Left forelimb (tissue), 1 donor: Measurements from ENCODE around the gene MRTFA.
"Not testable (repeated sequence)": the region's sequence is repeated elsewhere in the genome, so short reads cannot be mapped to it uniquely, and the experiment has no call there.

ENCODE experiments used
- DNase-seq: peaks from one replicate; pipeline ENCODE4 v3.0.0-alpha.2; 2018; ENCODE audit warnings: low spot score

MRTFA gene

GRCh38 chr22:40395607-40396006 lies 240.9 kb downstream of the MRTFA start:
- DNase-seq: no peak

- DNase-seq: no peak
Observed at GRCh38 chr22:40394607-40395006, 241.9 kb downstream of the MRTFA start.

- no peak for DNase-seq
Observed at GRCh38 chr22:40392618-40393017, 243.9 kb downstream of the MRTFA start.

- DNase-seq: no peak
Observed at GRCh38 chr22:40391417-40391816, 245.1 kb downstream of the MRTFA start.

- no peak for DNase-seq
Observed at GRCh38 chr22:40388231-40388630, 248.3 kb downstream of the MRTFA start.

- no peak for DNase-seq
Observed at GRCh38 chr22:40387746-40388145, 248.8 kb downstream of the MRTFA start.

GRCh38 chr22:40385036-40385782 lies 251.3 kb downstream of the MRTFA start:
- DNase-seq: no peak

- no peak for DNase-seq
Observed at GRCh38 chr22:40383905-40384304, 252.6 kb downstream of the MRTFA start.

GRCh38 chr22:40381461-40381860 lies 255.1 kb downstream of the MRTFA start:
- no peak for DNase-seq

- not testable (repeated sequence) for DNase-seq
Observed at GRCh38 chr22:40378448-40378847, 258.1 kb downstream of the MRTFA start.

- no peak for DNase-seq
Observed at GRCh38 chr22:40377931-40378330, 258.6 kb downstream of the MRTFA start.

GRCh38 chr22:40376149-40376548 lies 260.4 kb downstream of the MRTFA start:
- DNase-seq: no peak

GRCh38 chr22:40374567-40374966 lies 262.0 kb downstream of the MRTFA start:
- no peak for DNase-seq

- no peak for DNase-seq
Observed at GRCh38 chr22:40368836-40369235, 267.7 kb downstream of the MRTFA start.

GRCh38 chr22:40368016-40368415 lies 268.5 kb downstream of the MRTFA start:
- no peak for DNase-seq

GRCh38 chr22:40367342-40367741 lies 269.2 kb downstream of the MRTFA start:
- DNase-seq: no peak

GRCh38 chr22:40366068-40366467 lies 270.5 kb downstream of the MRTFA start:
- DNase-seq: no peak

- DNase-seq: no peak
Observed at GRCh38 chr22:40364431-40364830, 272.1 kb downstream of the MRTFA start.

- DNase-seq: no peak
Observed at GRCh38 chr22:40363059-40363458, 273.5 kb downstream of the MRTFA start.

GRCh38 chr22:40361100-40361499 lies 275.4 kb downstream of the MRTFA start:
- no peak for DNase-seq
